ENCODE results near the gene IPO9. TPM values are rescaled to one million over a fixed set of nuclear protein-coding genes. Genes with fewer than 3 reads are reported as not detected.
A peak's percentile ranks its signal among the peaks of the same experiment; 100 is the strongest.

IPO9 gene
- total RNA-seq, 4 donors from 2014 or later: 8.8 to 48.5 (median 35.2) TPM

DNA sequence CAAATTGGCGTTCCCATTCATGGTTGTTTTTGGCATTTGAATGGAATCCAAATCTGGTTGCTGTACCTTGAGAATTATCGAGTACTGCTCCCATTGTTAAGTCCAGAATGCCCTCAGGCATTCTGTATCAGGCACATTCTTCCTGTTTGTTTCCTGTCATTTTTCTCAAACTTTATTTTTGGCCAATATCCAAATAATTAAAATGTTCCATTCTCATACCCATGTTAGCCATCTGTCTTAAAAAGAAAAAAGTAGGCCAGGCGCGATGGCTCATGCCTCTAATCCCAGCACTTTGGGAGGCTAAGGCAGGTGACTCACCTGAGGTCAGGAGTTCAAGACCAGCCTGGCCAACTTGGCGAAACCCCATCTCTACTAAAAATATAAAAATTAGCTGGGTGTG is 30.5 kb downstream of the IPO9 start:
- Histone ChIP-seq H3K4me1 (no peaks in the 10 kb centered on the region), H3K27ac (no peak overlapping the region), H3K9me3 (no peaks in the 10 kb centered on the region), H3K27me3 (no peaks in the 10 kb centered on the region), H3K4me3 (no peak overlapping the region), H3K36me3 (no peaks in the 10 kb centered on the region)
- TF ChIP-seq, protein P1, sequence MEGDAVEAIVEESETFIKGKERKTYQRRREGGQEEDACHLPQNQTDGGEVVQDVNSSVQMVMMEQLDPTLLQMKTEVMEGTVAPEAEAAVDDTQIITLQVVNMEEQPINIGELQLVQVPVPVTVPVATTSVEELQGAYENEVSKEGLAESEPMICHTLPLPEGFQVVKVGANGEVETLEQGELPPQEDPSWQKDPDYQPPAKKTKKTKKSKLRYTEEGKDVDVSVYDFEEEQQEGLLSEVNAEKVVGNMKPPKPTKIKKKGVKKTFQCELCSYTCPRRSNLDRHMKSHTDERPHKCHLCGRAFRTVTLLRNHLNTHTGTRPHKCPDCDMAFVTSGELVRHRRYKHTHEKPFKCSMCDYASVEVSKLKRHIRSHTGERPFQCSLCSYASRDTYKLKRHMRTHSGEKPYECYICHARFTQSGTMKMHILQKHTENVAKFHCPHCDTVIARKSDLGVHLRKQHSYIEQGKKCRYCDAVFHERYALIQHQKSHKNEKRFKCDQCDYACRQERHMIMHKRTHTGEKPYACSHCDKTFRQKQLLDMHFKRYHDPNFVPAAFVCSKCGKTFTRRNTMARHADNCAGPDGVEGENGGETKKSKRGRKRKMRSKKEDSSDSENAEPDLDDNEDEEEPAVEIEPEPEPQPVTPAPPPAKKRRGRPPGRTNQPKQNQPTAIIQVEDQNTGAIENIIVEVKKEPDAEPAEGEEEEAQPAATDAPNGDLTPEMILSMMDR (IDR thresholded peaks at IDR 0.05): no peak
- TF ChIP-seq POLR2A (IDR thresholded peaks at IDR 0.05): no peak
- no peak for DNase-seq
- intact Hi-C loops (cut with DNase I; ENCODE audit: low total_unique reads): no loop called here

DNA sequence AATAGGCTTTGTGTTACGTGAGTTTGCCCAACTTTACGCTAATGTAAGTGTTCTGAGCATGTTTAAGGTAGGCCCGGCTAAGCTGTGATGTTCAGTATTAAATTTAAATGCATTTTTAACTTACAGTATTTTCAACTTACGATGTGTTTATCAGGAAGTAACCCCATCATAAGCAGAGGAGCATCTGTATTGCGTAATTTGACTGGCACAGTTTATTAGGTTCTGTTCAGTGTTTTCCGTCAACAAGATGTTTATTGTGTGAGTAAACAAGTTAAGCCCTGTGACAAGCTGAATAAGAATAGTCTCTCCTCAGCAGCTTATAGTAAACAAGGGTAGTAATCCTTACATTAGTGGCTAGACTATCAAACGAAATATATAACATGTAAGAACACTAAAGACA is 32.5 kb downstream of the IPO9 start:
- Histone ChIP-seq H3K9me3 (no peaks in the 10 kb centered on the region), H3K27ac (no peak overlapping the region), H3K4me3 (no peak overlapping the region), H3K36me3 (no peaks in the 10 kb centered on the region), H3K4me1 (no peaks in the 10 kb centered on the region), H3K27me3 (no peaks in the 10 kb centered on the region)
- DNase-seq: no peak
- TF ChIP-seq POLR2A (IDR thresholded peaks at IDR 0.05): no peak
- TF ChIP-seq, protein P1 (IDR thresholded peaks at IDR 0.05): no peak
- intact Hi-C loops (cut with DNase I; ENCODE audit: low total_unique reads): no loop called here

GRCh38 chr1:201870397-201870796 is 41.4 kb downstream of the IPO9 start:
- Histone ChIP-seq H3K36me3 (peaks cover 0 to 6% of the 10 kb centered on the region in 2 donors), H3K27ac (no peak overlapping the region), H3K4me3 (no peak overlapping the region), H3K9me3 (no peaks in the 10 kb centered on the region), H3K27me3 (no peaks in the 10 kb centered on the region), H3K4me1 (no peaks in the 10 kb centered on the region)
- no peak for TF ChIP-seq POLR2A (IDR thresholded peaks at IDR 0.05)
- TF ChIP-seq, protein P1 (IDR thresholded peaks at IDR 0.05): no peak
- intact Hi-C loops (cut with DNase I; ENCODE audit: low total_unique reads): no loop called here
- no peak for DNase-seq

DNA sequence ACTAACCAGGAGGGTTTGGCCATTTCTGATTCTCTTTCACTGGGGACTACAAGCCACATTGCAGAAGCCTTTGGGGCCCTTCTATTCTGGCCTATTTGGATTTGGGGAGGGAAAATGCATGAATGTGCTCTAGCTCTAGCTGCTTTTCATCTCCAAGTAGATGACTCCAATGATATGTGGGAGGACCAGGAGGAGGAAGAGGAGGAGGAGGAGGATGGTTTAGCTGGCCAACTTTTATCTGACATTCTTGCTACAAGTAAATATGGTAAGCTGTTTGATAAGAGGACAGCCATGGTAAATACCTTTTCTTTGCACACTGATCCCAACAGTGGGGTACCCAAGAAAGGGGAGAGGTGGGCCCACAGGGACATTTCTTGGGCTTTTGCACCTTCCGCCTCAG is 45.7 kb downstream of the IPO9 start:
- H3K9me3 ChIP-seq: no peaks in the 10 kb centered on the region
- no peak overlapping the region for H3K4me3 ChIP-seq
- no peak overlapping the region for H3K27ac ChIP-seq
- intact Hi-C loops (cut with DNase I; ENCODE audit: low total_unique reads): loop anchor here (5.0 kb wide), 1 partner anchor 98 kb away; no protein-coding TSS in a partner anchor
- H3K27me3 ChIP-seq: no peaks in the 10 kb centered on the region
- H3K4me1 ChIP-seq: no peaks in the 10 kb centered on the region
- TF ChIP-seq POLR2A (IDR thresholded peaks at IDR 0.05): no peak
- TF ChIP-seq, protein P1 (IDR thresholded peaks at IDR 0.05): no peak
- DNase-seq: no peak
- H3K36me3 ChIP-seq: no peaks in the 10 kb centered on the region

DNA sequence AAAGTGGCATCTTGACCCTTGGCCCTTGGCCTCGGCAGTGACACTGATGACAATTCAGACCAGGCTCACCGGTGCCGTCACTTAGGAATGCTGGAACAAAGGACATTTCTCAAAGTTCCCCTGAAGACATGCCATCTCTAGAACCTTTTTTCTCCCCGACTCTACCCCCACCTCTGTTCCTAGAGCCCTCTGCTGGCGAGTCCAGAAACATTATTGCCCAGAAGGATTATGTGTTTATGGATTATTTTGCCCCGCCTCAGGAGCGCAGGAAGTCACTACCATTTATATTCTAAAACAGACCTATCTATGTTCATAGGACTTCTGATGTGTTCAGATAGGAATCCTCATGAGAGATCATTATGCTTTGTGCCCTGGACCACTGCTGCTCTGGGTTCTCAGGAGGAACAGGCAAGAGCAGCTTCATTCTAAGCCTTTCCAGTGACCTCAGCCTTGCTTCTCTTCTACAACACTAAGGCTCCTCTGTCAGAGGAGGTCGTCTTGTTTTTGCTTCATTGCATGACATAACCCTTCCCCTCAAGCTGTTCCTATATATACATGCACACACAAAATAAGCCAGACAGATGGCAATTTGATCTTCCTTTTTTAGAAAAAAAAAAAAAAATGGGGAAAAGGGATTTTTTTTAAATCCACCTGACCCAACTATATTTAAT is 47.3 kb downstream of the IPO9 start:
- no peaks in the 10 kb centered on the region for H3K27me3 ChIP-seq
- TF ChIP-seq, protein P1 (IDR thresholded peaks at IDR 0.05): peak in 2 of 4 experiments; percentile 10 to 13
- TF ChIP-seq POLR2A (IDR thresholded peaks at IDR 0.05): no peak
- no peak overlapping the region for H3K27ac ChIP-seq
- H3K36me3 ChIP-seq: no peaks in the 10 kb centered on the region
- no peaks in the 10 kb centered on the region for H3K9me3 ChIP-seq
- no peaks in the 10 kb centered on the region for H3K4me1 ChIP-seq
- no peak for DNase-seq
- H3K4me3 ChIP-seq: no peak overlapping the region
- intact Hi-C loops (cut with DNase I; ENCODE audit: low total_unique reads): loop anchor here (5.0 kb wide), 1 partner anchor 96 kb away; no protein-coding TSS in a partner anchor

Measured in uterus (tissue), 4 donors.